ENCODE measurements around the gene DDA1.
"Not testable (repeated sequence)": the region's sequence is repeated elsewhere in the genome, so short reads cannot be mapped to it uniquely, and the experiment has no call there.

The DDA1 gene

DNA sequence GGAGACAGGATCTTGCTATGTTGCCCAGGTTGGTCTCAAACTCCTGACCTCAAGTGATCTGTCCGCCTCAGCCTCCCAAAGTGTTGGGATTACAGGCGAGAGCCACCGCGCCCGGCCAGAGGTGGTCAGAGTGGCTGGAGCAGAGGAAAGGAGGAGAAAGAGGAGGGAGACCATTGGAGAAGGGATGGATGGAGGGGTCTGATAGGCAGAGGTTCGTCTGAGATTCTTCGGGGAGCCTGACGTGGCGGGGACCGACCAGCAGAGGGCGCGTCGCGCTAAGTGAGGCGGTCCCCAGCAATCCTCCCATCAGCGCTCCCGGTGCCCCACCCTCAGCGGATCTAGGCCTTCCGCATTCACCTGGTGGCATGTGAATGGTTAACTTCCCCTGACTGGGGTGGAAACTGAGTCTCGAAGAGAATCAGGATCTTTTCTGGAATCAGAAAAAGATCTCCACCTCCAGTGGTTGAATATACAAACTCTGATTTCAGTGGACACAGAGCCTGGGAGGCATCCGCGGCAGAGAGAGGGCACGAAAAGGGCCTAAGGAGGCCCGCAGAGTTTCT lies 36.8 kb downstream of the DDA1 start:
- peak; percentile 65 to 75 for DNase-seq (ENCODE audit: low read depth in 2 of 2)

DNA sequence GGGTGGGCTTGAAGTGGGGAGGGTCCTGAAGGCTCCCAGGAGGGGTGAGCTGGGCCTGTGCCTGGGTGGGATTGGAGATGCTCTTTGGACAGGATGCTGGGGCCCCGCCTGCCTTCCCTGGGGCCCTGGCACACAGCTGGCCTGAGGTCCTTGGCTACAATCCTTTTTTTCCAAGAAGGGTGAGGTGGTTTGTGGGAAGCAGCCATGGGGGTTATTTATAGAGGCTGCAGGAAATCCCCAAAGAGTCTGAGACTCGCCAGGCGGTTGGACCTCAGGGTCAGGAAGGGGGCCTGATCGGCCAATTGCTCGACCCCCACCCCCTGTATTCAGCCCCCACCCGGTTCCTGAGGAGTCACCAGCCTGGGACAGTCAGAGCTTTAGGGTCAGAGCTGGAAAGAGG lies 38.0 kb downstream of the DDA1 start:
- DNase-seq (ENCODE audit: low read depth in 2 of 2): no peak

DNA sequence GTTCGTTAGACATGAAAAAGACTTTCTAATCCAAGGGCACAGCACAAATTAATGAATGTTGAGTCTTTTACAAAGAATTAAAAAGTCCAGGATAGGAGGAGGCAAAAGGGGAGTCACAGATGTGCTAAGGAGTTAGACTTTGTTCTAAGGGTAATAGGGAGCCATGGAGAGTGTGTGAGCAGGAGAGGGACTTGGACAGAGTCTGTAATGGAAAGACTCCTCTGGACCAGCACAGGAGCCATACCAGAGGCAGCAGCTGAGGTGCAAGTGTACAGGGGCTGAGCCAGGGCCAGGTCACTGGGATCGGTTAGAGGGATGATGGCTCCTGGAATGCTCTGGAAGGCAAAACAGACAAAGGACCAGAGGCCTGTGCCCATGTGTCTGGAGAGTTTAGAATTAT lies 38.5 kb downstream of the DDA1 start:
- DNase-seq (ENCODE audit: low read depth in 2 of 2): no peak

DNA sequence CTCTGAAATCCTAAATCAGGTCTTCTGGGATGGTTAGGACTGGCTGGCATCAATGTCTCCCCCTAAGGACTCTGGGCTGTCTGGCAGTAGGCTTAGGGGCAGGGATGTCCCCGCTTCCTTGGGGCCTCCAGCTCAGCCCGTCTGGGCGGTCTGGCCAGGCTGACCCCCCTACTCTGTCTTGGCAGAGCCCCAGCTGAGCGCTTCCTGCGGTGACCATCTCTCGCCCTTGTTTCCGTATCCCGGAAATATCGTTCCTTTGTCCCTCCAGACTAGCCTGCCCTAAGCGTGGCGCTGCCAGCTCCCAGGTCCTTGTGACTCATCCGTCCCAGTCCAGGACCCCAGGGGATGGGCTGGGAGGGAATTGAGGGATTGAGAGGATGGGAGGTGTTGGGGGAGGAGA lies 39.3 kb downstream of the DDA1 start:
- DNase-seq (ENCODE audit: low read depth in 2 of 2): no peak

DNA sequence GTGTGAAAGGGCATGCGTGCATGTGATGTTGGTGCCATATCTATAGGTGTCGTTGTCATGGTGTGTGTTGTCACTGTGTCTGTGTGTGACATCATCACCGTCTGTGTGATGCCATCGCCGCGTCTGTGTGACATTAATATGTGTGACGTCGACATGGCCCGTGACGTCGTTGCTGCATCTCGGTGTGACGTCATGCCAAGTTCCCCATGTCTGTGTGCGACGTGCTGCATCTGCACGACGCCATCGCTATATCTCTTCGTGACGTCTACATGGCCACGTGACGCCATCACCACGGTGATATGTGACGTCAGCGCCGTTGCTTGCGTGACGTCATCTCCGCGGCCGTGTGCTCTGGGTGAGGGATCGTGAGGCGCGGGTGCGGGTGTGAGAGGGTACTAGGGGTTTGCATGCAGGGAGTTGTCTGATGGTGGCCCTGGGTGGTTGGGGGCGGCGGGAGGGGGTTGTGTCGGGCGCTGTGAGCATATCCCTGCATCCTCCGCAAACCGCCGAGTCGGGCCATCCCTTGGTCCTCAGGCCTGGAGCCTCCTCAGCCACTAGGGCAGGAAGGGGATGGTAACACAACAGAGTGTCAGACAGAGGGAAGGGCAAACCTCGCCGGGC lies 42.6 kb downstream of the DDA1 start:
- no peak for DNase-seq (ENCODE audit: low read depth in 2 of 2)

DNA sequence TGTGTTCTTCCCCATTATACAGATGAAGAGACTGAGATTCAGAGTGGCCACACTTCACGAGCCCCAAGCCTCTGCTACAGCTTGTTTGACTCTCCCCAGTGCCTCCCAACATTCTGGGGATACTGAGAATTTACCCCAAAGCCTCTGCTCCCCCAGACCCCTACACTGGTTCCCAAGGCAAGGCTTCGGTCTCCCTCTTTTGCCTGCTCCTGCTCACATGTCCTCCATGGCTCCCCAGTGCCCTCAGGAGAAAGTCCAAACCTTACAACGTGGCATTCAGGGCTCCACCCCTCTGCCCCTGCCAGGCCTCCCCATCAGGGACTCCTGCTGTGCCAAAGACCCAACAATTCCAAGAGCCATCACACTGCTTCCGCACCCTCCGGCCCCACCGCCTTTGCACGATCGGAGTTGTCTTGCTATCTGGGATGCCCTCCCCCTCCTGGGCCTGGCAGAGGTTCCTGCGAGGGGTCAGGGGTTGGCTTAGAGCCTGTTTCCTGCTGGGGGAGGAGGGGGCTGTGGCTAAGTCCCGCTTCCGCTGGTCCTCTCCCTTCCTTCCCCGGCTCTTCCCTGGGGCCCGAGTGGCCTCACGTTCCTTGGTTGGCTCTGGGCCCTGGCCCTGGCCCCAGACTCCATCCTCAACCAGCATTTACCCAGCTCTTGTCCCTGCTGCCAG lies 43.4 kb downstream of the DDA1 start:
- no peak for DNase-seq (ENCODE audit: low read depth in 2 of 2)

DNA sequence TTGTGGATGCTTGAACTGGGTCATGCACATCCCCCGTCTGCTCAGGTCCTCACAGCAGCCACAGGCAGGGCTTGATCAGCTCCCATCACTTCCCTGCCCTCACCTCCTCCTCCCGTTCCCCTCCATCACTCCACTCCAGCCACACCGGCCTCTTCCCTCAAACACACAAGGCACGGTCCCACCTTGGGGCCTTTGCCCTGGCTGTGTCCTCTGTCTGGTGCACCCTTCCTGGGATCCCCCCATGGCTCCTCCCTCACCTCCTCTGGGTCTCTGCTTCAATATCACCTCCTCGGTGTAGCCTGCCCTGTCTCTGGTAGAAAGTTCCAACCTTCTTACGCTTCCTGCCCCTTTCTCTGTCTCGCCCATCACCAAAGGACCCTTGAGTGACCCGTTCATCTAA lies 44.0 kb downstream of the DDA1 start:
- no peak for DNase-seq (ENCODE audit: low read depth in 2 of 2)

DNA sequence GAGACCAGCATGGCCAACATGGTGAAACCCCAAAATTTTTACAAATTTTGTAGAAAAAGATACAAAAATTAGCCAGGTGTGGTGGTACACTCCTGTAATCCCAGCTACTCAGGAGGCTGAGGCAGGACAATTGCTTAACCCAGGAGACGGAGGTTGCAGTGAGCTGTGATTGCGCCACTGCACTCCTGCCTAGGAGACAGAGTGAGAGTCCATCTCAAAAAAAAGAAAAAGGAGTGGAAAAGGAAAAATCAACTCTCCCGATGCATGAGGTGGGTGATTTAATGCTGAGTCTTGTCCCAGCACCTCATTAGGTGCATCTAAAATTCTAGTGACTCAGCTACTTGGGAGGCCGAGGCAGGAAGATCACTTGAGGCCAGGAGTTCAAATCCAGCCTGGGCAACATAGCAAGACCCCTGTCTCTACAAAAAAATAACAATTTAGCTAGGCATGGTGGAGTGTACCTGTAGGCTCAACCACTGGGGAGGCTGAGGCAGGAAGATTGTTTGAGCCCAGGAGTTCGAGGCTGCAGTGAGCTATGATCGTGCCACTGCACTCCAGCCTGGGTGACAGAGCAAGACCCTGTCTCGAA lies 47.8 kb downstream of the DDA1 start:
- DNase-seq (ENCODE audit: low read depth in 2 of 2): no peak

DNA sequence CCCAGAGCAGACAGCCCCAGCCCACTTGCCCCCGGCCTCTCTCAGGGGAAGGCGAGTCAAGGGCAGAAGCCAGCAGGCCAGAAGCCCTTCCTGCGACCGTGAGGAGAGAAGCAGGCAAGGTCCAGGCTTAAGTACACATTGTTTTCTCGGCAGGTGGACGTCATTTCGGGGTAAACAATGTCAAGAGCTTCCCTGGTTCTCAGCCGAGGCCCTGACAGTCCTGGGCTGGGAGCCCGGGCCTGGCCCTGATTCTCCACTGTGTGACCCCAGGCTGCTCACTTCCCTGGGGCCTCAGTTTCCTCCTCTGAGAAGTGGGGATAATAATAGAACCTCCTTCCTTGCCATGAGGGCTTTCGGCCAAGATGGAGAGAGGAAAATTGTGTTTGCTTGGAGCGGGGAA lies 48.4 kb downstream of the DDA1 start:
- DNase-seq (ENCODE audit: low read depth in 2 of 2): no peak

DNA sequence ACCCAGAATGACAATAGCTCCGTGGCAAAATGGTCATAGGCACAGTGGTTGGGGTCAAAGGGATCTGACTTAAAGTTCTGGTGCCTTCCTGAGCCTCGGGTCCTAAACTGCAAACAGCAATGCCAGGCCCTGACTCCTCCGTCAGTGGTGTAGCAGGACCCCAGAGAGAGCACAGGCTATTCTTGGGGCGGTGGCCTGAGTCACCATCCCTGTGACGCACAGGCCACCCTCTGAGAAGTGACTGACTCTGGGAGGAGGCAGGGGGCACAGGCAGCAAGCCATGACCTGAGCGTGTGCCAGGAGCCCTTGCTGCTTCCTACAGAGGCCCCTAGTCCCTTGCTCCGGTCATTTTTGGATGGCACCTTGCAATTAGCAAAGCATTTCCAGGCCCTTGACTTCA lies 49.0 kb downstream of the DDA1 start:
- no peak for DNase-seq (ENCODE audit: low read depth in 2 of 2)

DNA sequence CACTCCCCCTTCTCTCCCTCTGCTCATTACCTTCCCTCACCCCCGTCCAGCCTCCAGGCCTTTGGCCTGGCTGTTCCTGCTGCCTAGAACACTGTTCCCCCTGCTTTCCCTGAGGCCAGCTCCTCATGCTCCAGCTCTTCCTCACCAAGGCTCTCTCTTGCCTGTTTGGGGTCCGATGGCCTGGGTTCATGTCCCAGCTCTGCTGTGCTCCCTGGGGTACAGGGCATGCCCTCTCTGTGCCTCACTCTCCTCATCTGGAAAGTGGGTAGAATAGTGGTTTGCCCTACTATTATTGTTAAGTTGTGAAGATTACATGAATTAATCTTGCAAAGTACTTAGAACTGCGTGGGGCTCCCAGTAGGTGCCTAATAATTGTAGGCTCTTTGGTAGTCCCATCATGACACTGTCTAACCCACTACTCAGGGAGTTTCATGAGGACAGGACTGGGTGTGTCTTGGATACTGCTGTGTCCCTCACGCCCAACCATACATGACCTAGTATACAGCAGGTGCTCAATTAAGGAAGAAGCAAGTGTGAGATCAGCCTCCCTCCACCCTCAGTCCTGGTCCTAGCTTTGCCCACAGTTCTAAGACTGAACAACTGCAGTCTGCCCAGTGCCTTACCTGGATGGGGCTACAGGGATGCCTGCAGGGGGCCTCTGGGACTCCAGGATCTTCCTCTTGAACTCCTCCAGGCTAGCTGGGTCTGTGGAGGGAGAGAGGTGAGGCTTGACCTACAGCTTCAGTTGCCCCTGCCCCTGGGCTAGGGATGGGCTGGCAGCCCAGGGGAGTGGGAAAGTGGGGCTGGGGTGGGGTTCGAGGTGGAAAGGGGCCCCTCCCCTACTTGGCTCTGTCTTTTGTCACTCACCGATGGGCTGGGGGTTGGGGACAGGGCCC lies 50.8 kb downstream of the DDA1 start:
- no peak for DNase-seq (ENCODE audit: low read depth in 2 of 2)

DNA sequence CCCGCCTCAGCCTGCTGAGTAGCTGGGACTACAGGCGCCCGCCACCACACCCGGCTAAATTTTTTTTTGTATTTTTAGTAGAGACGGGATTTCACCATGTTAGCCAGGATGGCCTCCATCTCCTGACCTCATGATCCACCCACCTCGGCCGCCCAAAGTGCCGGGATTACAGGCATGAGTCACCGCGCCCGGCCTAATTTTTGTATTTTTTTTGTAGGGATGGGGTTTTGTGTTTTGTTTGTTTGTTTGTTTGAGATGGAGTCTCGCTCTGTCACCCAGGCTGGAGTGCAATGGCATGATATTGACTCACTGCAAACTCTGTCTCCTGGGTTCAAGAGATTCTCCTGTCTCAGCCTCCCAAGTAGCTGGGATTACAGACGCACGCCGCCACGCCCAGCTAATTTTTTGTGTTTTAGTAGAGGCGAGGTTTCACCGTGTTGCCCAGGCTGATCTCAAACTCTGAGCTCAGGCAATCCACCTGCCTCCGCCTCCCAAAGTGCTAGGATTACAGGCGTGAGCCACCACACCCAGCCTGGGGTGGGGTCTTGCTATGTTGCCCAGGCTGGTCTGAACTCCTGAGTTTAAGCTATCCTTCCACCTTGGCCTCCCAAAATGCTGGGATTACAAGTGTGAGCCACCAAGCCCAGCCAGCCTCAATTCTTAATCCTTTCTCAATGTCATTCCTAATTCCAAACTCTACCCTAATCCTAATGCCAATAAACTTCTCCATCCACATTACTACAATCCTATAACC lies 54.7 kb downstream of the DDA1 start:
- DNase-seq (ENCODE audit: low read depth in 2 of 2): not testable (repeated sequence)

DNA sequence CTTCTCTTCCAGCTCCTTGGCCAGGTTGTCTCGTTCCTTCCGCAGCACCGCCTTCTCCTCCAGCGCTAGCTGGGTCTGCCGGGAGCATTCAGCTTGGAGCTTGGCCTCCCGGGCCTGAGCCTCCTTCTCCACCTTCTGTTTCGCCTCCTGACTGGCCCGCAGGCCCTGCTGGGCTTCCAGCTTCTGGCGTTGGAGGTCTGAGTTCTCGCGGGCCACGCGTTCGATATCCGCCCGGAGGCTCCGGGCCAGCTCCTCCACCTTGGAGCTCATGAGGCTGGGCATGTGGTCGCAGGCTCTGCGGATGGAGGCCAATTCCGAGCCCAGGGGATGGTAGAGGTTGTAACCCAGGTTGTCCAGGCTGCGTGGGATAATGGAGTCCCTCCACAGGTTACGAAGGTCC lies 56.0 kb downstream of the DDA1 start:
- no peak for DNase-seq (ENCODE audit: low read depth in 2 of 2)

DNA sequence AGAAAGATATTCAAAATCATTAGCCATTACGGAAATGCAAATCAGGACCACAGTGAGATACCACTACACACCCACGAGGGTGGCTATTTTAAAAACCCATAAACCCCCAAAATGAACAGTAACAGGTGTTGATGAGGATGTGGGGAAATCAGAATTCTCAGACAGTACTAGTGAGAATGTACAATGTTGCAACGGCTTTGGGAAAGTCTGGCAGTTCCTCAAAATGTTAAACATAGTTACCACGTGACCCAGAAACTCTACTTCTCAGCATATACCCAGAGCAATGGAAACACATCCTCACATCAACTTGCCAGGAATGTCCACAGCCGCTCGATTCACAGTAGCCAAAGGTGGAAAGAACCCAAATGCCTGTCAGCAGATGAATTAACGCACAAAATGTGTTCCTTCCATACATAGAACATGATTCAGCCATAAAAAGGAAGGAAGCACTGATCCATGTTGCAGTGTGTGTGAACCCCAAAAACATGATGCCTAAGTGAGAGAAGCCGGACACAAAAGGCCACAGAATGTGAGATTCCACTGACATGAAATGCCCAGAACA lies 60.7 kb downstream of the DDA1 start:
- no peak for DNase-seq (ENCODE audit: low read depth in 2 of 2)

All from stimulated activated CD4-positive, alpha-beta T cell treated with anti-CD3 and anti-CD28 coated beads, Interleukin-12 subunit alpha, Interleukin-12 subunit beta, amount 100 ng/mL, for 24 hours (primary cell).